Kidney (tissue), 14 donors: Measurements from ENCODE around the gene ODAD3. TPM values are rescaled to one million over a fixed set of nuclear protein-coding genes. Genes with fewer than 3 reads are reported as not detected.
A peak's percentile ranks its signal among the peaks of the same experiment; 100 is the strongest.

Experiments
- DNase-seq, 5 donors: peaks; one replicate each; pipeline ENCODE4 v3.0.0-alpha.2; 2013 to 2020
- FAIRE-seq: peaks from 2 replicates; lab custom pipeline; 2012; peaks lifted over from hg19 to GRCh38; lab: Jason Lieb, UNC
- H3K27ac ChIP-seq, 2 donors: one replicate each; pipeline ENCODE4 v1.7.0; 2013; ENCODE audit warnings: low read depth in 2 of 2, low read length in 2 of 2, inconsistent platforms in 1 of 2
- H3K27me3 ChIP-seq: one replicate; pipeline ENCODE4 v1.7.1; 2013; ENCODE audit warnings: low read length, inconsistent platforms; ENCODE audit not compliant: control insufficient read depth, insufficient read depth
- H3K36me3 ChIP-seq, 3 donors: one replicate each; pipeline versions ENCODE4 v1.7.0 to v1.7.1; 2013; ENCODE audit warnings: low read length in 3 of 3, control low read depth in 1 of 3, inconsistent platforms in 1 of 3; ENCODE audit not compliant: insufficient read depth in 3 of 3, control insufficient read depth in 2 of 3
- H3K4me1 ChIP-seq, 3 donors: one replicate each; pipeline versions ENCODE4 v1.7.0 to v1.7.1; 2013; ENCODE audit warnings: low read length in 3 of 3, inconsistent platforms in 1 of 3, low read depth in 1 of 3; ENCODE audit not compliant: control insufficient read depth in 2 of 3, insufficient read depth in 2 of 3
- H3K4me3 ChIP-seq, 3 donors: one replicate each; pipeline versions ENCODE4 v1.7.0 to v1.8.1; 2013; ENCODE audit warnings: low read length in 3 of 3, control low read depth in 1 of 3, inconsistent platforms in 1 of 3
- H3K9ac ChIP-seq, 3 donors: one replicate each; pipeline versions ENCODE4 v1.7.0 to v1.7.1; 2013; ENCODE audit warnings: low read length in 3 of 3, control low read depth in 1 of 3, inconsistent platforms in 1 of 3
- H3K9me3 ChIP-seq, 3 donors: one replicate each; pipeline versions ENCODE4 v1.7.0 to v1.7.1; 2013; ENCODE audit warnings: low read length in 3 of 3, control low read depth in 1 of 3, inconsistent platforms in 1 of 3; ENCODE audit not compliant: control insufficient read depth in 2 of 3, insufficient read depth in 1 of 3
- intact Hi-C: fragments of 100-400 bp; cut with DNase I; formaldehyde crosslinking; loops from one replicate; pipeline ENCODE4 v1.11.1; 2022
- polyA plus RNA-seq: library from polyadenylated mRNA; stranded (reverse); fragments of 350-450 nt; fragmentation: Illumina TruSeq; extraction: RNeasy Lipid Tissue Mini Kit (QIAGEN cat#74804); gene quantifications from one replicate; pipeline ENCODE4 v1.2.3, GENCODE V29; 2014; ENCODE audit warnings: low read depth, low replicate concordance; ENCODE audit not compliant: insufficient read depth
- total RNA-seq: library from RNA; stranded (reverse); fragmentation: NEBNext Ultra II Directional; extraction: Animal tissue kit (Norgen Biotek cat#: 25700); gene quantifications from one replicate; pipeline ENCODE4 v1.2.1, GENCODE V29; 2021
- TF ChIP-seq, protein P1 (sequence below): IDR thresholded peaks from 3 replicates; pipeline ENCODE4 v1.5.1; 2012; ENCODE audit warnings: mild to moderate bottlenecking, moderate library complexity, borderline replicate concordance; ENCODE audit not compliant: insufficient read depth; ENCODE audit errors: extremely low read depth
- donor health status: control.
- donor health status: control.
- donor health status: control.
- donor health status: control.
- donor health status: control.
- donor health status: DM: yes; HTN: yes; CAD: no.
- donor health status: Normal renal cell carcinoma (clear cell type).

ODAD3 gene
- total and polyA plus RNA-seq, 2 donors from 2014 or later = 1.5 to 7.1 TPM

DNA sequence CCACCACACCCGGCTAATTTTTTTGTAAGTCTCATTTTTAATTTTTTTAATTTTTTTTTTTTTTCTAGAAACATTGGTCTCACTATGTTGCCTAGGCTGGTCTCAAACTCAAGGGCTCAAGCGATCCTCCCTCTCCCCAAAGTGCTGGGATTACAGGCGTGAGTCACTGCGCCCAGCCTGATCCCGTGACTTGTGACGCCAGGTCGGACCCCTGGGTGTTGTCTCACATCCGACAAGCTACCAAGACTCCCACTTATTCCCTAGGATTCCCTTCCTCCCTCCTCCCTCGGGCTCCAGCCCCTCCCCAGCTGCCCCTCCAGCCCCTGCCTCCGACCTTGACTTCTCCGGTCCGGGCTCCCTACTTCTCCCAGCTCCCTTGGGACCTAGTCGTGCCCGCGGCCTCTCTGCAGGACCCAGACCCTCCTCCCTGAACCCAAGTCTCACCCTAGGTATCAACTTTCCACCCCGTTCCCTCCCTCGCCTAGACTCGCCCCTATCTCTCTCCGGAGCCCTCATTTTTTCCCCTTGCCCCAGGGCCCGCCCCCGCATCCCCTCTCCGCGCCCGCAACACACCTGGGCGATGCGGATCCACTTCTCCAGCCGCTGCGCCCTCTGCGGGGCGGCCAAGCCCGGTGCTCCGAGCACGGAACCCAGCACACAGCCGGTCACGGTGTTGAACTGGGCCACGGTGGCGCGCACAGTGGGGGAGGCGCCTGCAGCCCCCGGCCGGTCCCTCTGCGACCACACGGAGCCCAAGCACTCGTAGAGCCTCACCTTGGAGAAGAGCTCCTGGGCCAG, 28.9 kb downstream of the ODAD3 start:
- TF ChIP-seq, protein P1, sequence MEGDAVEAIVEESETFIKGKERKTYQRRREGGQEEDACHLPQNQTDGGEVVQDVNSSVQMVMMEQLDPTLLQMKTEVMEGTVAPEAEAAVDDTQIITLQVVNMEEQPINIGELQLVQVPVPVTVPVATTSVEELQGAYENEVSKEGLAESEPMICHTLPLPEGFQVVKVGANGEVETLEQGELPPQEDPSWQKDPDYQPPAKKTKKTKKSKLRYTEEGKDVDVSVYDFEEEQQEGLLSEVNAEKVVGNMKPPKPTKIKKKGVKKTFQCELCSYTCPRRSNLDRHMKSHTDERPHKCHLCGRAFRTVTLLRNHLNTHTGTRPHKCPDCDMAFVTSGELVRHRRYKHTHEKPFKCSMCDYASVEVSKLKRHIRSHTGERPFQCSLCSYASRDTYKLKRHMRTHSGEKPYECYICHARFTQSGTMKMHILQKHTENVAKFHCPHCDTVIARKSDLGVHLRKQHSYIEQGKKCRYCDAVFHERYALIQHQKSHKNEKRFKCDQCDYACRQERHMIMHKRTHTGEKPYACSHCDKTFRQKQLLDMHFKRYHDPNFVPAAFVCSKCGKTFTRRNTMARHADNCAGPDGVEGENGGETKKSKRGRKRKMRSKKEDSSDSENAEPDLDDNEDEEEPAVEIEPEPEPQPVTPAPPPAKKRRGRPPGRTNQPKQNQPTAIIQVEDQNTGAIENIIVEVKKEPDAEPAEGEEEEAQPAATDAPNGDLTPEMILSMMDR = no peak
- intact Hi-C loops = no loop called here
- FAIRE-seq = no peak
- DNase-seq = peak in 3 of 5 donors; percentile 58 to 72 (median 59)
- Histone ChIP-seq H3K4me1 (no peaks in the 10 kb centered on the region), H3K9me3 (no peaks in the 10 kb centered on the region), H3K4me3 (no peak overlapping the region), H3K36me3 (peaks cover 0 to 9% (median 4%) of the 10 kb centered on the region in 3 donors), H3K27me3 (no peaks in the 10 kb centered on the region), H3K9ac (no peak overlapping the region), H3K27ac (no peak overlapping the region)

- intact Hi-C loops = no loop called here
- no peak overlapping the region for H3K27ac ChIP-seq
- H3K9me3 ChIP-seq = no peaks in the 10 kb centered on the region
- no peaks in the 10 kb centered on the region for H3K4me1 ChIP-seq
- H3K36me3 ChIP-seq = peaks cover 0 to 12% (median 4%) of the 10 kb centered on the region in 3 donors
- no peak for DNase-seq
- no peak overlapping the region for H3K9ac ChIP-seq
- no peak overlapping the region for H3K4me3 ChIP-seq
- FAIRE-seq = no peak
- no peaks in the 10 kb centered on the region for H3K27me3 ChIP-seq
- TF ChIP-seq, protein P1 = no peak
Measured at GRCh38 chr19:11404588-11405222, 30.2 kb downstream of the ODAD3 start.

DNA sequence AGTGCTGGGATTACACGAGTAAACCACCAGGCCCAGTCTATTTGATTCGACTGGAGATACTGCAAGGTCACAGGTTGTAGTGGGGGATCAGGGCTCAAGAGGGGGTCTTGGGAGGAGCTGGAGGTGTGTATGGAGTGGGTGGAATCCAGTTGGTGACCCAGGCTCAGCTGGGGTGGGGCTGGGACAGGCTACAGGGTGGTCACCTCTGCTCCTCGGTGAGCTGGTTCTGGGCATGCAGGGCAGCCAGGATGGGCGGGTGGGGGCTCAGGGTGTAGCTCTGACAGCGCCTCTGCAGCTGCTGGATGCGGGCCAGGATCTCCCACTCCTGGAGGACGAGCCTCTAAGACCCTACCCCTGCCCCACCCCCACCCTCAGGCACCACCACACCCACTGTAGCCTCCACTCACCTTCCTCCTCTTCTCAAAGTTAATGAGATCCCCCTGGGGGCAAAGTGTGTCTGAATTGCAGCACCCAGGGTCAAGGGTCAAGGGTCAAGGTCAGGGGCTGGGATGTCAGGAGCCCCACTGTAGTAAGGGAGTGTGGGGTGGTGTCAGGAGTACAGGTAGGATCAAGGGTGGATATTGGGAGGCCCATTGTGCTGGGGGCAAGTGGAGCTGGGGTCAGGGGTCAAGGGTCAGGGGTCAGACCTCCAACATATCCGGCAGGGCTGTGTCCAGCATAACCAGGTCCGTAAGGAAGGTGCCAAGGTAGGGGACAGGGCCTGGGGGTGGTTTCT, 32.9 kb downstream of the ODAD3 start:
- H3K4me1 ChIP-seq = no peaks in the 10 kb centered on the region
- TF ChIP-seq, protein P1 = no peak
- peaks cover 0 to 23% (median 4%) of the 10 kb centered on the region in 3 donors for H3K36me3 ChIP-seq
- no peaks in the 10 kb centered on the region for H3K9me3 ChIP-seq
- no peak overlapping the region for H3K27ac ChIP-seq
- no peak overlapping the region for H3K4me3 ChIP-seq
- no peak overlapping the region for H3K9ac ChIP-seq
- DNase-seq (peak in 1 of 5 donors; percentile 72), FAIRE-seq (no peak)
- intact Hi-C loops = no loop called here
- H3K27me3 ChIP-seq = no peaks in the 10 kb centered on the region
